ENCODE data around the gene LINC01488.

- no peak for TF ChIP-seq POLR2AphosphoS5 (IDR thresholded peaks at IDR 0.05; ENCODE audit: low read depth)
- TF ChIP-seq CTCF (conservative IDR thresholded peaks at IDR 0.05; ENCODE audit: low read depth in 2 of 2): no peak
- no peak for TF ChIP-seq REST (IDR thresholded peaks at IDR 0.05; ENCODE audit: unreplicated experiment)
- TF ChIP-seq EZH2phosphoT487 (IDR thresholded peaks at IDR 0.05; ENCODE audit: unreplicated experiment): no peak
- TF ChIP-seq EZH2 (IDR thresholded peaks at IDR 0.05; ENCODE audit: low read depth, unreplicated experiment): no peak
- no peak for TF ChIP-seq CREB1 (CRISPR knock-in tag; IDR thresholded peaks at IDR 0.05; ENCODE audit: low read depth)
- no peak for TF ChIP-seq JUNB (IDR thresholded peaks at IDR 0.05; ENCODE audit: unreplicated experiment)
- no peak for TF ChIP-seq ZNF114 (CRISPR knock-in tag; IDR thresholded peaks at IDR 0.05)
- TF ChIP-seq ZNF331 (CRISPR knock-in tag; IDR thresholded peaks at IDR 0.05; ENCODE audit: low read depth): no peak
- TF ChIP-seq NANOG (IDR thresholded peaks at IDR 0.05; ENCODE audit: borderline replicate concordance): no peak
- no peak for TF ChIP-seq ZNF462 (CRISPR knock-in tag; IDR thresholded peaks at IDR 0.05)
- TF ChIP-seq ETS1 (IDR thresholded peaks at IDR 0.05): no peak
These were observed 17.2 kb downstream of the LINC01488 start for GRCh38 chr11:69498614-69499175.
